Suprapubic skin (tissue), 3 donors: Measurements from ENCODE around the gene DGKE.

ENCODE experiments used
- POLR2A ChIP-seq, 2 donors: fragments of 450-650 bp; IDR thresholded peaks; one replicate each; pipeline ENCODE4 v1.6.1; 2017; ENCODE audit warnings: antibody characterized with exemption in 2 of 2, mild to moderate bottlenecking in 2 of 2, moderate library complexity in 2 of 2
- TF ChIP-seq, protein P1 (sequence below), 2 donors: fragments of 200-600 bp in 1 of 2; fragments of 450-650 bp in 1 of 2; sonication (generic) in 1 of 2; IDR thresholded peaks; one replicate each; pipeline ENCODE4 v1.5.1; 2016 to 2019; ENCODE audit warnings: antibody characterized with exemption in 2 of 2, mild to moderate bottlenecking in 1 of 2, moderate library complexity in 1 of 2

GRCh38 chr17:56918916-56919315, 85.0 kb downstream of the DGKE start:
- TF ChIP-seq, protein P1, sequence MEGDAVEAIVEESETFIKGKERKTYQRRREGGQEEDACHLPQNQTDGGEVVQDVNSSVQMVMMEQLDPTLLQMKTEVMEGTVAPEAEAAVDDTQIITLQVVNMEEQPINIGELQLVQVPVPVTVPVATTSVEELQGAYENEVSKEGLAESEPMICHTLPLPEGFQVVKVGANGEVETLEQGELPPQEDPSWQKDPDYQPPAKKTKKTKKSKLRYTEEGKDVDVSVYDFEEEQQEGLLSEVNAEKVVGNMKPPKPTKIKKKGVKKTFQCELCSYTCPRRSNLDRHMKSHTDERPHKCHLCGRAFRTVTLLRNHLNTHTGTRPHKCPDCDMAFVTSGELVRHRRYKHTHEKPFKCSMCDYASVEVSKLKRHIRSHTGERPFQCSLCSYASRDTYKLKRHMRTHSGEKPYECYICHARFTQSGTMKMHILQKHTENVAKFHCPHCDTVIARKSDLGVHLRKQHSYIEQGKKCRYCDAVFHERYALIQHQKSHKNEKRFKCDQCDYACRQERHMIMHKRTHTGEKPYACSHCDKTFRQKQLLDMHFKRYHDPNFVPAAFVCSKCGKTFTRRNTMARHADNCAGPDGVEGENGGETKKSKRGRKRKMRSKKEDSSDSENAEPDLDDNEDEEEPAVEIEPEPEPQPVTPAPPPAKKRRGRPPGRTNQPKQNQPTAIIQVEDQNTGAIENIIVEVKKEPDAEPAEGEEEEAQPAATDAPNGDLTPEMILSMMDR (IDR thresholded peaks at IDR 0.05), result no peak
- no peak for TF ChIP-seq POLR2A (IDR thresholded peaks at IDR 0.05)
